OCI-LY3 (cell line): ENCODE results near the gene ALPK1.

Experiments
- H2AFZ ChIP-seq: fragments of 200-600, 300-600 bp; shearing (Covaris generic); 2 replicates; pipeline ENCODE4 v1.6.0; 2014; ENCODE audit warnings: antibody characterized with exemption, low read depth, low read length
- H3K27ac ChIP-seq: fragments of 200-600, 300-600 bp; sonication (generic); 2 replicates; pipeline ENCODE4 v1.5.1; 2014; ENCODE audit warnings: mild to moderate bottlenecking, low read length, moderate library complexity, mixed read lengths
- H3K27me3 ChIP-seq: fragments of 200-600, 300-600 bp; sonication (generic); 2 replicates; pipeline ENCODE4 v1.6.1; 2014; ENCODE audit warnings: low read depth, low read length, mixed read lengths
- H3K36me3 ChIP-seq: fragments of 200-600, 300-600 bp; sonication (generic); replicated peaks from 2 replicates; pipeline ENCODE3; 2014; ENCODE audit warnings: low read depth, low read length, mixed read lengths
- H3K4me1 ChIP-seq: fragments of 300-600, 200-600 bp; sonication (generic); 2 replicates; pipeline ENCODE4 v1.6.1; 2014; ENCODE audit warnings: low read length, mixed read lengths
- H3K4me2 ChIP-seq: fragments of 200-600, 300-600 bp; sonication (generic); 2 replicates; pipeline ENCODE4 v1.6.1; 2014; ENCODE audit warnings: low read length, mixed read lengths
- H3K4me3 ChIP-seq: fragments of 300-600, 200-600 bp; sonication (generic); 2 replicates; pipeline ENCODE4 v1.5.1; 2014; ENCODE audit warnings: antibody characterized with exemption, mild to moderate bottlenecking, low read length, moderate library complexity
- H3K79me2 ChIP-seq: fragments of 300-600, 200-600 bp; shearing (Covaris generic); 2 replicates; pipeline ENCODE4 v1.6.1; 2014; ENCODE audit warnings: mild to moderate bottlenecking, low read length, mixed read lengths
- H3K9ac ChIP-seq: fragments of 300-600, 200-600 bp; shearing (Covaris generic); 2 replicates; pipeline ENCODE4 v1.6.0; 2014; ENCODE audit warnings: mild to moderate bottlenecking, low read length, moderate library complexity
- H3K9me3 ChIP-seq: fragments of 200-600, 300-600 bp; shearing (Covaris generic); 2 replicates; pipeline ENCODE4 v1.6.1; 2014; ENCODE audit warnings: low read length, mixed read lengths; ENCODE audit not compliant: insufficient read depth
- H4K20me1 ChIP-seq: fragments of 200-600, 300-600 bp; sonication (generic); 2 replicates; pipeline ENCODE4 v1.6.1; 2016; ENCODE audit warnings: low read length, mixed read lengths; ENCODE audit not compliant: insufficient read depth
- CTCF ChIP-seq: fragments of 200-600, 300-600 bp; sonication (generic); IDR thresholded peaks from 2 replicates; pipeline ENCODE4 v1.5.1; 2014; ENCODE audit warnings: antibody characterized with exemption, low read length, low read depth
- EZH2phosphoT487 ChIP-seq: fragments of 200-600 bp; shearing (Covaris generic); IDR thresholded peaks from 2 replicates; pipeline ENCODE4 v1.6.1; 2018; ENCODE audit warnings: antibody characterized with exemption, mixed run types, low read depth

ALPK1 gene

DNA sequence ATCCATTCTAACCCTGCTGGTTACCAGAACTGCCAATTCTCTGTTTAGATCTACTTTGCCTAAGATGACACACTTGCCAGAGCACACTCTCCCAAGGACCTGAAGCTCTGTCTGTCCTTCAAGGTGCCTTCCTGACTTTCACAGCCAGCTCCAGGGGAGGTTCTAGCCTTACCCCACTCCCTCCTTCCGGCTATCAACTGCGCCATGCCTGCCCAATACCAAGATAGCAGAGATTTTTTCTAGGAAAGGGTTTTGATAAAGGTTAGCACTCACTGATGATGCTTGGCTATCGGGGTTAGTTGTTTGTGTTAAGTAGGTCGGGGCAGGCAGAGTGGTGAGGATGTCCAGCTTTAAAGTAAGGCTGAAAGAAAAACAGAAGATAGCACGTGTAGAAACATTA, 14.3 kb downstream of the ALPK1 start:
- Histone ChIP-seq H3K4me3 (peak overlapping the region; percentile 26), H2AFZ (no peak overlapping the region), H3K4me2 (peak overlapping the region; percentile 88)

DNA sequence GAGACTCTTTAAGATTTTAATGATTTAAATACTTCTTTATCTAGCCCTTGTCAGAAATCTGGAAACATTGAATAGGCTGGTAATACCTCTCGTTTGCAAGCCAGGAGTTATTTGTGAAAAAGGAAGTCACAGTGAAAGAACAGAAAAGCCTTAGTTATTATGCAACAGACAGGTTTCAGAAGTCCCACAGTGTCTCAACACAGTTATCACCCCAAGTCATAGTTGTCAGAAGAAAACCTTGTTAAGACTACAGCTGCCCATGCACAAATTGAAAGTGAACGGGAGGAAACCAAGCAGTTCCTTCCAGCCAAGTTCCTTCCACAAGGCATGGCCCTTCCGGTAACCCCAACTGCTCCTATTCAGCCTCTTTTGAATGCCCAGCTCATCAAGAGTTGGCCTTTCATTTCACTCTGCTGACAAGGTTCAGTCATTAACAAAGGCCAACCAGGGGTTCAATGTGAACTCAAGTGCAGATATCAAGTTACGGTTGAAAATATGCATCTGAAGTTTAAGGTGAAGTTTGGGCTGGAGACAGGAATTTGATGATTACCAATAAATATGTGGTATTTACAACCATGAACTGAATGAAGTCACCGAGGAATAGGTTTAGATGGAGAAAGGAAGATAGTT, 15.6 kb downstream of the ALPK1 start:
- no peak for TF ChIP-seq CTCF
- TF ChIP-seq EZH2phosphoT487, result no peak
- H3K79me2 ChIP-seq, result peaks cover 4% of the 10 kb centered on the region; the same call in 1 of the 2 replicates
- H3K9me3 ChIP-seq, result no peaks in the 10 kb centered on the region
- peak overlapping the region; percentile 12 for H2AFZ ChIP-seq
- peaks cover 11% of the 10 kb centered on the region for H3K36me3 ChIP-seq
- H3K4me3 ChIP-seq, result peak overlapping the region; percentile 62
- peak overlapping the region; percentile 88 for H3K4me2 ChIP-seq
- H4K20me1 ChIP-seq, result no peaks in the 10 kb centered on the region
- H3K4me1 ChIP-seq, result peaks cover 21% of the 10 kb centered on the region
- peak overlapping the region; percentile 96 for H3K27ac ChIP-seq
- no peaks in the 10 kb centered on the region for H3K27me3 ChIP-seq
- H3K9ac ChIP-seq, result peak overlapping the region; percentile 68

More for the DNA sequence above, 14.3 kb downstream of the ALPK1 start:
- H3K27me3 ChIP-seq, result no peaks in the 10 kb centered on the region
- no peak for TF ChIP-seq CTCF
- no peak for TF ChIP-seq EZH2phosphoT487
- H3K9me3 ChIP-seq, result no peaks in the 10 kb centered on the region
- peaks cover 6% of the 10 kb centered on the region for H3K36me3 ChIP-seq
- H4K20me1 ChIP-seq, result no peaks in the 10 kb centered on the region
- peaks cover 21% of the 10 kb centered on the region for H3K4me1 ChIP-seq
- H3K79me2 ChIP-seq, result peaks cover 4% of the 10 kb centered on the region; the same call in 1 of the 2 replicates
- peak overlapping the region; percentile 96 for H3K27ac ChIP-seq
- peak overlapping the region; percentile 68 for H3K9ac ChIP-seq

- H3K9ac ChIP-seq, result no peak overlapping the region
- no peaks in the 10 kb centered on the region for H3K9me3 ChIP-seq
- H3K79me2 ChIP-seq, result peaks cover 4% of the 10 kb centered on the region; the same call in 1 of the 2 replicates
- peaks cover 11% of the 10 kb centered on the region for H3K36me3 ChIP-seq
- no peaks in the 10 kb centered on the region for H4K20me1 ChIP-seq
- no peak overlapping the region for H2AFZ ChIP-seq
- peaks cover 40% of the 10 kb centered on the region for H3K4me1 ChIP-seq
- no peaks in the 10 kb centered on the region for H3K27me3 ChIP-seq
- TF ChIP-seq CTCF, result no peak
- no peak for TF ChIP-seq EZH2phosphoT487
- no peak overlapping the region for H3K4me2 ChIP-seq
- no peak overlapping the region for H3K27ac ChIP-seq
- H3K4me3 ChIP-seq, result no peak overlapping the region
Measured at GRCh38 chr4:112315446-112315845, 18.3 kb downstream of the ALPK1 start.

GRCh38 chr4:112316360-112316759, 19.2 kb downstream of the ALPK1 start:
- H3K27me3 ChIP-seq, result no peaks in the 10 kb centered on the region
- H3K4me2 ChIP-seq, result no peak overlapping the region
- no peak overlapping the region for H3K27ac ChIP-seq
- TF ChIP-seq EZH2phosphoT487, result no peak
- peaks cover 39% of the 10 kb centered on the region for H3K4me1 ChIP-seq
- H3K79me2 ChIP-seq, result peaks cover 3% of the 10 kb centered on the region; the same call in 1 of the 2 replicates
- H3K36me3 ChIP-seq, result peaks cover 11% of the 10 kb centered on the region
- H3K9me3 ChIP-seq, result no peaks in the 10 kb centered on the region
- no peaks in the 10 kb centered on the region for H4K20me1 ChIP-seq
- H2AFZ ChIP-seq, result no peak overlapping the region
- H3K9ac ChIP-seq, result no peak overlapping the region
- no peak overlapping the region for H3K4me3 ChIP-seq
